ENCODE measurements around the gene NR5A2.

Gene NR5A2

DNA sequence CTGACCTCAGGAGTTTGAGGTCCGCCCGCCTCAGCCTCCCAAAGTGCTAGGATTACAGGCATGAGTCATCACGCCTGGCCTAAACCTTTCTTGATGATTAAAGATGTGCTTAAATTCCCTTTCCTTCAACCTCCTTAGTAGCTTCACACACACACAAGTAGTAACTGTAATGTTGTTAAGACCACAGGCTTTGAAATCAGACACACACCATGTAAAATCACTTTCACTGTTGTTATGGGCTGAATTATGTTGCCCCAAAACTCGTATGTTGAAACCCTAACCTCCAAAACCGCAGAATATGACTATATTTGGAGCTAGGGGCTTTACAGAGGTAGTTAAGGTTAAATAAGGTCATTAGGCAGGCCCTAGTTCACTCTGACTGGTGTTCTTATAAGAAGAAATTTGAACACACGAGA, 180.2 kb downstream of the NR5A2 start:
- DNase-seq: no peak

DNA sequence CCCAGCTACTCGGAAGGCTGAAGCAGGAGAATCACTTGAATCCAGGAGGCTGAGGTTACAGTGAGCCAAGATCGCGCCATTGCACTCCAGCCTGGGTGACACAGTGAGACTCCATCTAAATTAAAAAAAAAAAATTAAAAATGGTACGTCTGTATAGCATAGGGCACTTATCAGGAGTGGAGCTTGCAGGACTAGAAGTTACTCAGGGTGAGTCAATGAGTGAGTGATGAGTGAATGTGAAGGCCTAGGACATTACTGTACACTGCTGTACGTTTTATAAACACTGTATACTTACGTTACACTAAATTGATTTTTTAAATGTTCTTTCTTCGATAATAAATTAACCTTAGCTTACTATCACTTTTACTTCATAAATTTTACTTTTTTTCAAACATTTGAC, 183.6 kb downstream of the NR5A2 start:
- DNase-seq: no peak

DNA sequence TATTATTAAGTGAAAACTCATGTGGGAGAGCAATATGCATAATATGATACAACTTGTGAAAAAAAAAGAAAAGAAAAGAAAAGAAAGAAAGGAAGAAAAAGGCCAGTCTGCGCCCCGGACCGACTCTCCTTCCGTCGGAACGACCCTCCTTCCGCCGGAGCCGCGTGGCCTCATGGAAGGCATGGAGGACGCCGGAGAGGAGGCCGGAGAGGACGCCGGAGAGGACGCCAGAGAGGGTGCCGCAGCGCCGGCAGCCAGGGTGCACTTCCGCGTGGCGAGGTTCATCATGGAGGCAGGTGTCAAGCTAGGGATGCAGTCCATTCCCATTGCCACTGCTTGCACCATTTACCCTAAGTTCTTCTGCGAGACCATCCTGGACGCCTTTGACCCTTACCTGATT, 185.9 kb downstream of the NR5A2 start:
- DNase-seq: no peak

DNA sequence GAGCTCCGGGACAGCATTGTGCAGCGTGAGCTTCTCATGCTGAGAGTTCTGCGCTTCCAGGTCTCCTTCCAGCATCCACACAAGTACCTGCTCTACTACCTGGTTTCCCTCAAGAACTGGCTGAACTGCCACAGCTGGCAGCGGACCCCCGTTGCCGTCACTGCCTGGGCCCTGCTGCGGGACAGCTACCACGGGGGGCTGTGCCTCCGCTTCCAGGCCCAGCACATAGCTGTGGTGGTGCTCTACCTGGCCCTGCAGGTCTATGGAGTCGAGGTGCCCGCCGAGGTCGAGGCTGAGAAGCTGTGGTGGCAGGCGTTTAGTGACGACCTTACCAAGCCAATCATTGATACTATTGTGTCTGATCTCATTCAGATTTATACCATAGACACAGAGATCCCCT, 186.4 kb downstream of the NR5A2 start:
- no peak for DNase-seq

DNA sequence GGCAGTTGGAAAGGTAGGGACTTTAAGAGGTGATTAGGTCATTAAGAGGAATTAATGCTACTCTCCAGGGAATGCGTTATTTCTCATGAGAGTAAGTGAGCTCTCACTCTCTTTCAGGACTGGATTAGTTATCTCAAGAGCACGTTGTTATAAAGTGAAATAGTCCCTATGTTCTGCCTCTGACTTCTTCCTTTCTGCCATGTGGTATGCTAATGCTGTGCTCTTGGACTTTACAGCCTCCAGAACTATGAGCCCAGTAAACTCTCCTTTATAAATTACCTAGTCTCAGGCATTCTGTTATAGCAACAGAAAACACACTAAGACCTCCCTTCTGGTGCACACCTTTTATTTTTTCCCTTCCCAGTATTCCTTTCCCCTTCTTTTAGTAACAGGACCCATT, 187.8 kb downstream of the NR5A2 start:
- DNase-seq: no peak

DNA sequence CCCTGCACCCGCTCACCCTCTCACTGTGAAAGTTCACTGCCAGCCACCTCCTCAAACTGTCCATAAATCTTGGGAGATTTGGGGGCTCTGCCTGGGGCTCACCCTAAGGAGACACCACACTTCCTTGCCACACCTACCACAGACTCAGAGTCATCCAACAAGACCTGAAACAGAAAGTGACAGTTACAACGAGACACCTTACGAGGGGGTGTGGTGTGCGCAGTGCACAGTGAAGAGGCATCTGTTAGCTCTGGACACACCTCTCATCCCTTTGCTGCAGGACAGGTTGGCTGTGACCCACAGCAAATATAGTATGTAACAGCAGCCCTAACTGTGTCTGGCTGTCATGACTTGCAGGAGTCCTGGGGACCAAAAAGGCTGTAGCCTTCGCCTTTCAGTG, 190.2 kb downstream of the NR5A2 start:
- DNase-seq: no peak

DNA sequence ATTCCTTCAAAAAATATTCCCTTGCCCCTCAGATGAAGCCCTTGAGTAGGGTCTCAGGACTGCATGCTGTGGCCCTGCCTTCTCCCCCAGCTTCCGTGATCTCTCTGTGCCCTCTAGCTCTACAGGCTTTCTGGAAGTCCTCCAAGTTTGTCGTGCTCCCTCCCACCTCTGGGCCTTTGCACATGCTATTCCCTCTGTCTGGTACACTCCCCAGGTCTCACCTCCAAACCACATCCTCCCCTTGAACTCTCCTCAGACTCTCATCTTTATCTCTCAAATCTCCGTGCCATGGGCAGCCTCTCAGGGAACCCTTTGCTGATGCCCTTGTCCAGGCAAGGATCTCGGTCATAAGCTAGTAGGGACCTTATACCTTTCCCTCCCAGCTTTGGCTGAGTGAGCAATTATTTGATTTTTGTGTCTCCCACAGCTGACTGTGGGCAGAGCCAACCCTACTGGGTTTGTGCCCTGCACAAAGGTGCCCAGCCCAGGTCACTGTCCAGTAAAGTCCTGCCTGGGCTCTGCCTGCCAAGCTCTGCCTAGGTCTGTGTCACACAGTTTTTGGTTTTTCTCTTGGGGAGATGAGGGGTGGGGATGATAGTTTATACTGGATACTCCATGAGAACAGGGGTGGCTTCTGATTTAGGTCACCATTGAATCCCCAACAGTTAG, 194.2 kb downstream of the NR5A2 start:
- DNase-seq: no peak

DNA sequence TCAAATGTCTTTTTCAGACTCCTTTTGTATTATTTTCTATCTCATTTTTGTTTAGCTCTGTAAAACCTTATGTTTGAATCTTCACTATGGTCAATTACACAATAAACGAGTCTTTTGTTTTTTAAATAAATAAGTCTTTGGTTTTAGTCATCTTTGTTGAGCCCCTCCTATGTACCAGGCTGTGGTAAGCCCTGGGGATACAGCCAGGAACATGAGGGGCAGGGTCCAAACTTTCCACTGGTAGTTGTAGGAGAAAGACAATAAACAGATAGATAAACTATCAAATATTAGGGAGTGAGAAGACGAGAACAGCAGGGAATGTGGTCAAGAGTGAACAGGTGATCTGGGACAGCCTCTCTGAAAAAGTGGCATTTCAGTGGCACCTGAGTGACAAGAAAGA, 195.7 kb downstream of the NR5A2 start:
- no peak for DNase-seq

DNA sequence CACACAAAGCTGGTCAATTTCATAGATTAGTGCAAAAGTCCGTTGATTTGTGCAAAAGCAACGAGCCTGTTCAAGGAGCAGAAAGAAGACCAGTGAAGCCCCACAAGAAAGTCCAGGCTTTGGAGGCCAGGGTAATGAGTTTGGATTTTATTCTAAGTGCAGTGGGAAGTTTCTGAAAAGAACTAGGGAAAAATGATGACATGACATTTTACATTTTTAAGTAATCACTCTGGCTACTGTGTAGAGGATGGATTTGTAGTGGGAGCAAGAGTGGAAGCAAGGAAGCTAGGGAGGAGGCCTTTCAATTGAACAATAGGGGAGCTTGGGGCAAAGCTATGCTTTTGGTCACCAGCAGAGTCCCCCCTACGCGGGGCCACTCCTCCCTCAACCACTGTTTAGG, 196.1 kb downstream of the NR5A2 start:
- no peak for DNase-seq

DNA sequence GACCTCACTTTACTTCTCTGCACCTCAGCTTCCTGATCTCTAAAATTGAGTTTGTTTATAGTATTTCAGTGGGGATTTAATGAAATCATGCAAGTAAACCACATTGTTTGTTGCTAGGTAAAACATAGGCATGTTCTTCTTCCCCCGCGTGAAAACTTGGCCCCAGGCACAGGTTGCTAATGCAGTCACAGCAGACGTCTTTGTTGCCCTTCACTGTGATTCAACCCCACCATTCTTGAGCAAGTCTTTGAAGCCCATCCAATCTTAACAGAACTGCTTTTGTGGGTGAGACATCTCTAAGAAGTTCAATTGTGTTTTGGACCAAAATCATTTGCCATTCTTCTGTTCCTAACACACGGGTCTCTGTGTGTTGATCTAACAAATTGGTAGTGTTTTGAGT, 196.8 kb downstream of the NR5A2 start:
- no peak for DNase-seq

DNA sequence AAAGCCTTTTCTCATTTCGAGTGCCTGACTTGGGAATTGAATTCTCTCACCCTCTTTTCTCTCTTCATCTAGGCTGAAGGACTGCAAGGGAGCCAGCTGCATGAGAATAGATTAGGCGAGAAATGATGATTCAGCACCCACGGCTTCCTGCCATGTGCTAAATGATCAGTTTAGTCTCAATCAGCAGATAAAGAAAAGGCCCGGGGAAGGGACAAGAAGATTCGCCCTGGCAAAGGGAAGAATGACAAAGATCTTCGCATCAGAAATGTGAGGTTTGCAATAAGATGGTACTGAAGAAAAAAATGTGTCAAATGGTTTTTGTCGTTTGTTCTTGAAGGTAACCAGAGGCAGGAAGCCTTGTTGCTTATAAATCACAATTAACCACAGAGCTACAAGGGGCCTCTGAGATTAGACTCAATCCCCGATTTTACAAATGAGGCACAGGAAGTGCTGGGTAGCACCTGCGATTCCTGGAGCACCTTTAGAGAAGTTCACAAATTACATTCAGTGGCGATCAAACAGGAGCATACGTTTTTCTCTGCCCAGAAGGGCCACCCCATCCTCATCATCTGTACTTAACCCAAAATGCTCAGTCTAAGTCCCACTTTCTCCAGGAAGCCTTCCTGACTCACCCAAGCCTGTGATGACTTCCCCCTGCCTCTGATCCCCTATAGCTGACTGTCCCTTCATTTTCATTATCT, 198.9 kb downstream of the NR5A2 start:
- DNase-seq: no peak

DNA sequence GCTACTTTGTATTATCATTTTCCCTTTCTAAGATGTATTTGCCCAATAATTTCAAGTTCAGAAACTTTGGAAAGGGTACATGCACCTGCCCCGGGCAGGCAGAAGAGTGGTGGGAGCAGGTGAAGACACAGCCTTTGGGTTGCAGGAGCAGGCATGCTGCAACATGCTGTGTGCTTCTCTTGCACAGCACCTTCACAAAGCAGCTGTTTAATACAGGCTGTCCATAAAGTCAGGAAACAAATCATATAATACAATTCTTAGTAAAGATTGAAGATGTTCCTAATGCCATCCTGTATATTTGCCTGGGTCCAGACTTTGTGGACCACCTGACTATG, 199.4 kb downstream of the NR5A2 start:
- DNase-seq: no peak
